Stimulated activated CD4-positive, alpha-beta T cell treated with anti-CD3 and anti-CD28 coated beads, TNF-alpha, amount 100 ng/mL, for 1 hour (primary cell): ENCODE measurements around the gene MYORG.

Experiments
- DNase-seq, 3 donors: peaks; one replicate each; pipeline ENCODE4 v3.0.0-alpha.2; 2020; ENCODE audit warnings: low read depth in 3 of 3, low spot score in 1 of 3

Gene MYORG

DNA sequence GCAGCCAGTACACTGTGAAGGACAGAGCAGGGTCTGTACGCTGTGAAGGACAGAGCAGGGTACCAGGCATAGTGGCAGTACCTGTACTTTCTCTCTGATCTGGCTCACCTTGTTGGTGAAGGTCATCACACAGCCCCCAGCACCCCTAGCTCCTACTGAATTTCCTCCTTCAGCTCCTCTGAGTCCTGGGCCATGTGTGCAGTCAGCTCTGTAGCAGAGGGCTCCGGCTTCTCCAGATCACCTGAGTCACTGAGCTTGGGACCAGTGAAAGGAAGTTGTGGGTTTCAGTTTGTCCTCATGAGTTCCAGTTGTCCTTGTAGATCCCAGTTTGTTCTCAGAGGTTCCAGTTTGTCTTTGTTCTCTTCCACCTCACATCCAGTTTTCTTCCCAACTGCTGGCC, 41.8 kb downstream of the MYORG start:
- DNase-seq, result no peak

DNA sequence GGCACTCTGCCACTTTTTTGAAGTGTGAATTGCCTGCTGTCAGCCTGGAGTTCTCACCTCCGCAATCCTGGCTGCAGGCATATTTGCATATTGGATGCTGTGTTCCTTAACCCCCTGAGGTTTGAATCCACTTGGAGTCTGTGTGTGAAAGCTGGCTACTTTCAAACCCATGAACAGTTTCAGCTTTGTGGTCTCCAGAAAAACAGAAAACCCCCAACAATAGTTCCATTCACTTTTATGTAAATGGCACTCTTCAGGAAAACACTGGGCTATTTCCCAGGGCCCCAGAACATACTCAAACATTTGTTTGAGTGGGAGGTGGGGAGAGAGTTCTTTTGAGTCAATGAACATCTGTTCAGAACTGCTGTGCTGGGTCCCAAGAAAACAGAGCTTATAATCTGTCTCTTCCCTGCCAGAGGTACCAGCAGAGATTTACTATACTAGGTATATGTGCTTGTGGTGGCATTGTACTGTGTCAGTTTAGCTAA, 42.3 kb downstream of the MYORG start:
- no peak for DNase-seq

DNA sequence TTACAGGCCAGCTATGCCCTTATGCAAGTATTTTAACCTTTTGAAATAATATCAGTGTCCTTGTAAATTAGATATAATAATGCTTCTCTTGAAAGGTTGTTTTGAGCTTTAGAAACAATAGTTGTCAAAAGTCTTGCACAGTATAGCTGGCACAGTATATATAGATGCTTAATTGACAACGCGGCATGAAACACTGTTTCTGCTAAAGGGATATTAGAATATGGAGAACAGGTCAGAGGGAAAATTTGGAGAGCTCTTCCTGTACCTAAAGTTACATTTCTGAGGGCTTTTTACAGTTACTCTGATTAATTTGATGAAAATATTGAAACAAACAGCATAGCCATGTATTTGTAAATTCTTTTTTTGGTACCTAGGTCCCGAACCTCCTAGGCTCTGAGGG, 42.9 kb downstream of the MYORG start:
- no peak for DNase-seq

DNA sequence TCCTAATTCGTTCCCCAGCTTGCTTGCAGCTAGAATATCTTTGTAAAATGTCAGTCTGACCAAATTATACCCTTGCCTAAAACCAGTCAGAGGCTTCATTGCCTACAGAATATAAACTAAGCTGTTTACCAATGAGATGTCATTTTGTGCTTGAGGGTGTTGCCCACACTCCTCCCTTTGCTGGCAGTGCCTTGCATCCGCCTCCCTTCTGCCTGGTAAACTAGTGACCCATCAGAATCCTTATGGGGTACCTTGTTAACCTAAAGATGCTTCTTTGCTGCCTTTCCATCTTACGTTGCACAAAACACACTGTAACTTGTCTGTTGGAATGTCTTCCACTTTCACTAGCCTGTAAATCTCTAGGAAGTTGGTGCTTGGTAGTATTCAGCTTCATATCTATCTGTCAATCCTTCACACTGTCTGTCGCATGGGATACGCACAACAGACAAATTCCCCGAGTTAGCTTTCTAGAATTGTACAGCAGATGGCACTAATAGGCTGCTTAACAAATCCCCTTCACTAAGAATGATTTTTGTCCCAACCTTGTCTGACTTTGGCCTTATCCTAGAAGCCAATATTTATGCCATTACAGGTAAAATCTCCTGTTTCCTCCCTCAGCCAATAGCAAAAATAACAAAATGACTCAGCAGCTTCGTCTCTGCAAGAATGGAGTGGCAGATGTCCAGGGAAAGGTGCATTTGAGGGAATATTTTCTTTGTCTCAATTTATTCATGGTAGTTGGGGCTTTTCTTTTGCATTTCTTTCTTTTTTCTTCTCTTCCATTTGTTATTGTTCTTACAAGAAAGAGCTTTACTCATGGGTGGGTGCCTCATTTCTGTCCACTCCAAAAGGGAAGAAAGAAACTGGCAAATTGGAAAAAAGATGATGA, 44.4 kb downstream of the MYORG start:
- DNase-seq, result no peak

DNA sequence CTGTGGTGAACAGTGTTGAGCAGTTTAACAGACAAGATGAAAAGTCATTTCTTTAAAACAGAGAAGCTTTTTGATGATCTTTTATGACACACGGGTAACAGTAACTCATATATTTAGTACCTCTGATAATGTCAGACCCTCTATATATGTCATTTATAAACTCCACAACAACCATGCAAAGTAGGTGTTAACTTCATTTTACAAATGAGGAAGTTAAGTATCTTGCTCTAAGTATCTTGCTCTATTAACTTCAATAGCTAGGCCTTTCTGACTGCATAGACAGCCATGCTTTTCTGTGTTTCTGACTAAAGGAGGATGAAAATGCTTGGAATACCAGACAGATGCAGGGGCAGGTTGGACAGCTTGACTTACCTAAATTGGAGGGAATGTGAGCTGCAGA, 45.5 kb downstream of the MYORG start:
- DNase-seq, result no peak

DNA sequence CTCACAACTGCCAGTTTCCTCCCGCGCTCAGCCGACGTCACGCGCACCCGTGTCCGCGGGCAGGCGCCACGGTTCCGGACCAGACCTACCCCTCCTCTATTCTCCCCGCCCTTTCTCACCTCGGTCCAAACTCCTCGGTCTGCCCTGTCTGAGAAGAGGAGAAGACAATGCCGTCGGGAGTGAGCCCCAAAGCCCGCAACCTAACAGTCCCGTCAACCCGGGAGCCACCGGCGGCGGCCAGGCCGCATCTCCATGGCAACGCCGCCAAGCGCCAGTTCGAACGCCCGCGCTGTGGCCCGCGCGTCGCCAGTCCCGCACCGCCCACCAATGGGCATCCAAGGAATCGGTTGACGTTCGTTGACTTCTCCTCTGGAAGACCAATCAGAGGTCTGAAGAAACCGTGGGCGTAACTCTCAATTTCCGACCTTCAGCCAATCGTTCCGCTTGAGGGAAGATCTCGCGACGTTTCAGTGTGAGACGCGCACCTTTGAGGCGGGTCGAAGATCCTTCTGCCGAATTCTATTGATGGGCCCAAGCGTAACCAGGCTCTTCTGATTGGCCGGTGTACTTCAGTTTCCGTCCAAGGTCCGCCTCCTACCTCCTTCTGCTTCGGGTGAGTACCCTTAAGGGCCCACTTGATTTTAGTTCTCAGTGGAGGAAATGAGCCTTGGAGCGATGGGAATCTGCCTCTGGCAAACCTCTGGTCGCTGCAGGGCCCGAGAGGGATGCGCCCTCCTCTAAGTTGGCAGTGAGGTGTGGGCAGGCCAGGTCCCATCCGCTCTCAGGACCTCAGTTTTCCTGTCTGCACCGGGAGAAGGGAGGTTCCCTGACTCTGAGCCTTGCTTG, 47.5 kb downstream of the MYORG start, which contains the start of the genes KIF24 and NUDT2:
Gene KIF24 (minus strand): TSS at position 282 of the 846 bp plus-strand sequence. CDS start 17,922 bp downstream, outside the sequence.
Gene NUDT2 (plus strand): TSS at position 583 of the 846 bp plus-strand sequence. CDS start 9,471 bp downstream, outside the sequence.
- DNase-seq, result peak; percentile 80 to 91 (median 87)

DNA sequence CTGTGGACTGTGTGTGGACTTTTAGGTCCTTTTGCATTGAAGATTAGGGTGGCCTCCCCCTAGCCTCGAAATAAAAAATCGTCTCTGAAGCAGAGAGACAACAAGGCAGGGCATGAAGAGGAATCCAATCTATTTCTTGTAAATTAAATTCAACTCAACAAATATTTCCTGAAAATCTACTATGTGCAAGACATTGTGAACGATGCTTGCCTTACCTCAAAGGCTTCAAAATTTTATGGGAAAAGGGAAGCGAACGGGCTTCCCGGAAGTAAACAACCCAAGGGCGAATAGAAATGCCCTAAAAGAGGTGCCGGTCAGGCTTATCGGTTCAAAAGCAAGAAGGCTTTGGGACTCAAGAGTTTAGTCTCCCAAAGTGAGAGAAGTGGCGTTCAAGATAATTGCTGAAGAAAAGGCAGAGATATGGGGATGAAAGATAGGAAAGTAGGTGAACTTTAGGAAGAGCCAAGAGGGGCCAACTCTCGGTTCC, 48.2 kb downstream of the MYORG start:
- DNase-seq, result no peak

DNA sequence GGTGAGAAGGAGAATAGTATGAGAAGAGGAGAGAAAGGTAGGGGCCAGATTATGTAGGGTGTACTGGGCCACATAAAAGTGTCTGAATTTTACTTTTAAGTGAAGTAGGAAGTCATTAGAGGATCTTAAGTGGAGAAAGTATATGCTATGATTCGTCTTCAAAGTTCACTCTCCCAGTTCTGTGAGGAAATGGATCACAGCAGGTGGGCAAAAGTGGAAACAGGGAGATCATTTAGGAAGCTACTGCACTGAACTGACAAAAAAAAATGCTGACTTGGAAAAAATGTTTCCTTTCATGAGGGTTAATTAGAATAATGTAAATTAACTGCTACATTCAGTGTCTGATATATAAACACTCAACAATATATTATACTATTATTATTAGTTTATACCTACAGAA, 50.0 kb downstream of the MYORG start:
- DNase-seq, result no peak

DNA sequence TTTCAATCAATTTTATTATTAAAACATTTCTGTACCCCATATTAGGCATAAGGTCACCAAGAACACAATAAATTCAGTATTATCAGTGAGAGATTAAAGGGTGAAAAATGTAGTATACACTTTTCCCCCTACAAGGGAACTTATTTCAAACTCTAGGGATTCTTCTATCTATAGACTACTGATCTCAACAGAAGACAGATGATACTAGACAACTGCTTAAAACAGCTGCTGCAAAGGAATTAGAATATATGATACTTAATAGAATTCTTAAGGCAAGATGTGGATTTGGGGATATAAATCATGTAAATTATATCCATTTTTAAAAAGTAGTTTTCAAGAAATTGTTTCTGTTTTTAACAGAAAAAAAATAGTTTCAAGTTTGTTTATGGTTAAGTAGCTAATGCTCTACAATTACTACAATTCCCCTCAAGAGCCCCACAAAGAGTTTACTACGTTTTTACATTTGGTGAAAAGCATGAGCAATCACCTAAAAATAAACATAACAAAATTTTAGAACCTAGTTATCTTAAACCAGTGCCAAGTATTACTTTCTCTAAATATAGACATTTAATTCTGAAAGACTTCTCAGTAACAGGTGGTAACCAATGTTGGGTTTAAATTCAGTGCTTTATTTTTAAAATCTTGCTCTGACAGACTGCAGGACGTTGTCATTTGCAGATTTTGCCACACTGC, 53.7 kb downstream of the MYORG start:
- DNase-seq, result no peak

DNA sequence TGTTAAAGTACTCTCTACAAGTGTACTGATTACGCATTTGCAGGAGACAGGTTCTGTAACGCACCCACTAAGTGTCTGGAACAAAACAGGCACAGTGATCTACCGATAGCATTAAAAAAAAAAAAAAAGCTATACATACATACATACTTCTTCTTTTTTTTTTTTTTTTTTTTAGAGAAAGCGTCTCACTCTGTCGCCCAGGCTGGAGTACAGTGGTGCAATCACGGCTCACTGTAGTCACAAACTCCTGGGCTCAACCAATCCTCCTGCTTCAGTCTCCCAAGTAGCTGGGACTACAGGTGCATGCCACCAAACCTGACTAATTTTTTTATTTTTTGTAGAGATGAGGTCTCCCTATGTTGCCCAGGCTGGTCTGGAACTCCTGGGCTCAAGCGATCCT, 55.2 kb downstream of the MYORG start:
- no peak for DNase-seq

DNA sequence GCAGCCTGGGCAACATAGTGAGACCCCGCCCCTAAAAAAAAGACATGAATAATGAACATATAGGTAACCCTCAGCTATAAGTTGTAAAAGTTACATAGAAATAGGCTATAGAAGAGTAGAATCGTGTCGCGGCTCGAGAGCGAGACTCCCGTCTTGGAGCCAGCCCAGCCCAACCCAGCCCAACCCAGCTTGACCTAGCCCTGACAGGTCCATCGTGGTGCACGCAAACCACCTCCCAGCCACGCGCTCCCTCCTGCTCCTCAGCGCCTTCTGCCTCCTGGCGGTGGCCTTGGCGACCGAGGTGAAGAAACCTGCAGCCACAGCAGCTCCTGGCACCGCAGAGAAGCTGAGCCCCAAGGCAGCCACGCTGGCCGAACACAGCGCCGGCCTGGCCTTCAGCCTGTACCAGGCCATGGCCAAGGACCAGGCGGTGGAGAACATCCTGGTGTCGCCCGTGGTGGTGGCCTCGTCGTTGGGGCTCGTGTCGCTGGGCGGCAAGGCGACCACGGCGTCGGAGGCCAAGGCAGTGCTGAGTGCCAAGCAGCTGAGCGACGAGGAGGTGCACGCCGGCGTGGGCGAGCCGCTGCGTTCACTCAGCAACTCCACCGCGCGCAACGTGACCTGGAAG, 58.4 kb downstream of the MYORG start:
- no peak for DNase-seq

DNA sequence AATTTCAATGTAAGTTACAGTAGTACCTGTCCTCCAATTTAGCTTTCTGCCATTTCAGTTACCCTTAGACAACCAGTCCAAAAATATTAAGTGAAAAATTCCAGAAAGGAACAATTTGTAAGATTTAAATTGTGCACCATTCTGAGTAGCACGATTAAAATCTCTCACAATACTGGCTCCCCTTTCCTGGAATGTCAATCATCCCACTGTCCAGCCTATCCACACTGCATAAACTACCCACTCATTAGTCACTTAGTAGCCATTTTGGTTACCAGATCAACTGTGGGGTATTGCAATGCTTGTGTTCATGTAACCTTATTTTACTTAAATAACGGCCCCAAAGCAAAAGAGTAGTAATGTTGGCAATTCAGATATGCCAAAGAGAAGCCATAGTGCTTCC, 59.3 kb downstream of the MYORG start:
- DNase-seq, result no peak
